ENCODE results near the gene MCF2L2.
"Not testable (repeated sequence)": the region's sequence is repeated elsewhere in the genome, so short reads cannot be mapped to it uniquely, and the experiment has no call there.

Gene MCF2L2

GRCh38 chr3:183195266-183195665, 233.2 kb downstream of the MCF2L2 start:
- no peak for DNase-seq

DNA sequence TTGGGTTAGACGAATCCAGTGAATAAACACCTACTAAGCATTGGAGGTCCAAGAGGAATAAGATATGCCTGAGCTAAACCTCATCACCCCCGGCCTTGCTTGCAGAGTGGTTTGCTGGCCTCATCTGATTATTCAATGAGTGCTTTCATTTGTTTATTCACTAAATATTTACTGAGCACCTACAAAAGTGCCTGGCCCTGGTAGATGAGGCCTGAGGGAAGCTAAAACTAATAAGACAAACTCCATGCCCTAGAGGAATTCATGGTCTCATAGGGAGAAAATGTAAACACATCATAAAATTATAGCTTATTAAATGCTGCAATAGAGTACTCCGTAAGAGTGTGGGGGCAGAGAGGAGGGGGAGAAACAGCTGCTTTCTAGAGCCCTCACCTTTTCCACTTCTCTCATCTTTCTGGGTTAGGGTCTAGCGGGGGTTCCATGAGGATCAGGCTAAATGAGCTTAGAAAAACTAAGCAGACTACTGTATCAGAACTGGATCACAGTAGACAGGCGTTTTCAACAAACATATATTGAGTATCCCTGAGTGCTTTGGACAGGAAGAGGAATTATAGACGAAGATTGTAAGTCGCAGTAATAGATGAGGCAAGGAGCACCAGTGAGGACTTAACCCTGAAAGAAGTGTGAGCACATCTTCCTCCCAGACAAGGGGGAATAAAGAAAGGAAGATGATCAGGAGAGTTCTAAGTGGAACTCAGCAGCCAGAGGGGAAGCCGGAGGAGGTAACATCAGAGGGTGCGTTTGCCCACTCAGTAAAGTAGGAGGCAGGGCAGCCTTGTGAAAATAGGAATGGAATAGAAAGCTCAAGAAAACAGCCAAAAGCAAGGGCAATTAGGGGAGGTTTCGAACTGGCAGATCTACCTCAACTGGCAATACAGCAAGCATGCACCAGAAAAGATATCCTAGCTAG, 234.4 kb downstream of the MCF2L2 start:
- no peak for DNase-seq

GRCh38 chr3:183192650-183193300, 235.6 kb downstream of the MCF2L2 start:
- no peak for DNase-seq

- DNase-seq: no peak
Observed at GRCh38 chr3:183189641-183190040, 238.8 kb downstream of the MCF2L2 start.

GRCh38 chr3:183188895-183189462, 239.4 kb downstream of the MCF2L2 start:
- no peak for DNase-seq

- no peak for DNase-seq
Observed at GRCh38 chr3:183185696-183186095, 242.7 kb downstream of the MCF2L2 start.

- no peak for DNase-seq
Observed at GRCh38 chr3:183182732-183183610, 245.4 kb downstream of the MCF2L2 start.

- no peak for DNase-seq
Observed at GRCh38 chr3:183182073-183182472, 246.3 kb downstream of the MCF2L2 start.

DNA sequence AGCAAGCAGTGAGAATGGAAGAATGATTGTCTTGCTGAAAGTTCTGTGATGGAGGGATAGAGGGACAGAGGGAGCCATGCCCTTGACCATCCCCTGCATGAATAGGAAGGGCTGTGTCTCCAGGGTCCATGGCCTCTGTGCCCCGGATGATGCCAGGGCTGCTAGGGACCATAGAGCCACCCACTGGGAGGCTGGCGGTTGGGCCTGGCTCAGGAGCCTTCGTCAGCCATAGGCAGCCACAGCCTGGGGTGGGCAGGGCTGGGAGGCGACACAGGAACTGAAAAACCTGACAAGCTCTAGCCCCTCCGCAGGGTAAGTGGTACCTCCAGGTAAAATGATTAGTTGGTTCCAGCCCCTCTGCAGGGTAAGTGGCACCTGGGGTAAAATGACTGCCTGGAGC, 246.8 kb downstream of the MCF2L2 start:
- no peak for DNase-seq

GRCh38 chr3:183180784-183181295, 247.6 kb downstream of the MCF2L2 start:
- no peak for DNase-seq

DNA sequence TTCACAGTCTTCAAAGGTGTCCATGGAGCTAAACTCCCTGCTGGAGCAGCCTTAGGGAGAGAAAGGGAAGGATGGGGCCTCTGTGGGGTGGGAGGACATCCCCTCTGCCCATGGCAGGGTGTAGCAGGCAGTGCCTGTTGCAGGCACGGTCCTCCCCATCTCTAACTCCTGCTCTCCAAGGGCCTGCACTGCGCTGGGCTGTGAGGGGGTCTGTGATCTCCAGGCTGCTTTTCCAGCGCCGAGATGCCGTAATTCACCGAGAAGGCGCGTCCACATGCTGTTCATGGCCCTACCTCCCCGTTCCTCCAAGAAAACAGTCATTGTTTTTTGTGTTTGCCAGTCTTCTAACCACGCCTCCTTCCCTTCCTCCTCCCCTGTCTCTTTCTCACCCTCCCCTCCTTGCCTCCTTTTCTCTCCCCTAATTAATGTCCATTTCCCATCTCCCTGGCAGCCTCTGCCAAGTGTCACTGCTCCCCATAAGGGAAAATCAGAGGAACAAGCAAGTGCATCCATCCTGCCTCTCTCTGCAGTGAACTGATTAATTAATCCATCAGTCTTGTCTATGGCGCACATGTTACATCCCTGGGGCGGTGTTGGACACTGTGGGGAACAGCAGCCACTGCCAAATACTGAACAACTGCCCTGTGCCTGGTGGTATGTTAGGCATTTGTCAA, 248.2 kb downstream of the MCF2L2 start:
- no peak for DNase-seq

GRCh38 chr3:183179550-183179908, 248.9 kb downstream of the MCF2L2 start:
- DNase-seq: not testable (repeated sequence)

GRCh38 chr3:183178833-183179549, 249.4 kb downstream of the MCF2L2 start:
- peak; percentile 36 for DNase-seq

DNA sequence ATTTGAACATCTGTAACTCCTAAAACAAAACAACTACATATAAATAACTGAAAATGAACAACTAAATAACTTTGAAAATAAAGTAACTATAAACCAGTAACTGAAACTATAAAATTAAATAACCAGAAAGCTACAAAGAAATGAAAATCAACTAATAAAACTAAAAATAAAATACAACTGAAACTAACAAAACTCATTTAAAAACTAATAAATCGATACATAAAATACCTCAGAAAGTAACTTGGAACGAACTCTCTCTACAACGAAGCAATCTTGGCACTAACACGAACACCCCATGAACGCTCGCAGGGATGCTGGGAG, 249.9 kb downstream of the MCF2L2 start:
- no peak for DNase-seq

DNA sequence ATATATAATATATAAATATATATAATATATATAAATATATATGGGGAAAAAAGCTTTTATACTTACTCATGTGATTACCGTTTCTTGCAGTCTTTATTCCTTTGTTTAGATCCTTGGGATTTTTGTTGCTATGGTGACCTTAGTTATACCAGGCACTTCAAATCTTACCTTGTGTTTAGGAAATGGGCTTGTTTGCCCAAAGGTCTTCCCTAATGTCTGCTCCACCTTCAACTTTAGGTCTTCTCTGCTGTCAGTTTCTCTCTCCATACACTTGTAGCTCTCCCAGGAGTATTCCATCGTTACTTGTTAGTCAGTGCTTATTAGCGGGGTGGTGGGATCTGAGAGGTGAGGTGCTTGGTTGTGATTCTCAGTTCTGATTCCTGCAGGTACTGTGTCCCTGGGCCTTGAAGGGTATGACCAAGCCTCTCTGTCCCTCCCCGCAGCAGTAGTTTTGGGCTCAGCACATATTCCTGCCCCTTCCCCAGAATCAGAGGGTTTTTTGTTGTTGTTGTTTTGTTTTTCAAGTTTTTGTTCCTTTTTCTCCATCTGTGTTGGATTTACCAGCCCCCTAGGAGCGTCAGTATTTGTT, 256.3 kb downstream of the MCF2L2 start:
- no peak for DNase-seq

- not testable (repeated sequence) for DNase-seq
Observed at GRCh38 chr3:183167975-183168374, 260.4 kb downstream of the MCF2L2 start.

GRCh38 chr3:183163563-183163962, 264.9 kb downstream of the MCF2L2 start:
- DNase-seq: no peak

GRCh38 chr3:183161552-183162336, 266.7 kb downstream of the MCF2L2 start:
- no peak for DNase-seq

DNA sequence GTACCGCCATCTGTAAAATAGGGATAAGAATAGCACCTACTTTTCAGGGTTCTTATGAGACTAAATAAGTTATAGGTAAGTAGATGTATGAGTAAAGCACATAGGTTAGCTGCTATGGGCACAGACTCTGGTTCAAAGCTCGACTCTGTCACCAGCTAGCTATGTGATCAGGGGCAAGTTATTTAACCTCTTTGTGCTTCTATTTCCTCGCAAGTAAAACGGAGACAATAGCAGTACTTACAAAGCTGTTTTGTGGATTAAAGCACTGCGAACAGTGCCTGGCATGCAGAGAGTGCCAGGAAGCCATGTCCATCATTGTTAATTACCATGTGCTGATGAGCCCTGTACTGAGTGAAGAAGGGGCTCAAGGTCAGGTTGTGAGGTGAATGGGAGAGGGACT, 267.8 kb downstream of the MCF2L2 start:
- no peak for DNase-seq

GRCh38 chr3:183159333-183159732, 269.1 kb downstream of the MCF2L2 start:
- no peak for DNase-seq
